GM21447 (cell line): ENCODE results near the gene CCL17.
"Not testable (repeated sequence)": the region's sequence is repeated elsewhere in the genome, so short reads cannot be mapped to it uniquely, and the experiment has no call there.

Experiments used
- ATAC-seq: cut with Tn5 transposase; IDR thresholded peaks from one replicate; pipeline ENCODE4 v1.9.1; 2021; ENCODE audit not compliant: unreplicated experiment

Gene CCL17

GRCh38 chr16:57395026-57395425 lies 9.5 kb upstream of the CCL17 start:
- ATAC-seq: no peak

- no peak for ATAC-seq
Observed at GRCh38 chr16:57396786-57397185, 7.8 kb upstream of the CCL17 start.

GRCh38 chr16:57397493-57397892 lies 7.1 kb upstream of the CCL17 start:
- ATAC-seq: not testable (repeated sequence)

- no peak for ATAC-seq
Observed at GRCh38 chr16:57401943-57402640, 2.5 kb upstream of the CCL17 start.

- ATAC-seq: no peak
Observed at GRCh38 chr16:57405097-57405496, 530 bp downstream of the CCL17 start.

GRCh38 chr16:57406881-57407280 lies 2.3 kb downstream of the CCL17 start:
- ATAC-seq: no peak

GRCh38 chr16:57407521-57408353 lies 3.2 kb downstream of the CCL17 start:
- no peak for ATAC-seq

- no peak for ATAC-seq
Observed at GRCh38 chr16:57409065-57409464, 4.5 kb downstream of the CCL17 start.

GRCh38 chr16:57409870-57410587 lies 5.5 kb downstream of the CCL17 start:
- ATAC-seq: no peak

- no peak for ATAC-seq
Observed at GRCh38 chr16:57411362-57411976, 6.9 kb downstream of the CCL17 start.

GRCh38 chr16:57412584-57412983 lies 8.0 kb downstream of the CCL17 start:
- no peak for ATAC-seq

GRCh38 chr16:57413301-57413730 lies 8.7 kb downstream of the CCL17 start:
- ATAC-seq: peak; percentile 64

GRCh38 chr16:57413733-57414132 lies 9.2 kb downstream of the CCL17 start:
- no peak for ATAC-seq

GRCh38 chr16:57416084-57416483 lies 11.5 kb downstream of the CCL17 start:
- no peak for ATAC-seq

- no peak for ATAC-seq
Observed at GRCh38 chr16:57419506-57419905, 14.9 kb downstream of the CCL17 start.

- no peak for ATAC-seq
Observed at GRCh38 chr16:57422026-57422944, 17.7 kb downstream of the CCL17 start.

GRCh38 chr16:57423152-57423551 lies 18.6 kb downstream of the CCL17 start:
- no peak for ATAC-seq

GRCh38 chr16:57424583-57424982 lies 20.0 kb downstream of the CCL17 start:
- ATAC-seq: no peak

- no peak for ATAC-seq
Observed at GRCh38 chr16:57426356-57426755, 21.8 kb downstream of the CCL17 start.

GRCh38 chr16:57427307-57427706 lies 22.7 kb downstream of the CCL17 start:
- no peak for ATAC-seq
